HG03097 (cell line): Measurements from ENCODE around the gene SMPD2.

ENCODE experiments used
- ATAC-seq: cut with Tn5 transposase; IDR thresholded peaks from one replicate; pipeline ENCODE4 v1.9.1; 2021; ENCODE audit not compliant: unreplicated experiment, low FRiP score

SMPD2 gene, protein sequence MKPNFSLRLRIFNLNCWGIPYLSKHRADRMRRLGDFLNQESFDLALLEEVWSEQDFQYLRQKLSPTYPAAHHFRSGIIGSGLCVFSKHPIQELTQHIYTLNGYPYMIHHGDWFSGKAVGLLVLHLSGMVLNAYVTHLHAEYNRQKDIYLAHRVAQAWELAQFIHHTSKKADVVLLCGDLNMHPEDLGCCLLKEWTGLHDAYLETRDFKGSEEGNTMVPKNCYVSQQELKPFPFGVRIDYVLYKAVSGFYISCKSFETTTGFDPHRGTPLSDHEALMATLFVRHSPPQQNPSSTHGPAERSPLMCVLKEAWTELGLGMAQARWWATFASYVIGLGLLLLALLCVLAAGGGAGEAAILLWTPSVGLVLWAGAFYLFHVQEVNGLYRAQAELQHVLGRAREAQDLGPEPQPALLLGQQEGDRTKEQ

DNA sequence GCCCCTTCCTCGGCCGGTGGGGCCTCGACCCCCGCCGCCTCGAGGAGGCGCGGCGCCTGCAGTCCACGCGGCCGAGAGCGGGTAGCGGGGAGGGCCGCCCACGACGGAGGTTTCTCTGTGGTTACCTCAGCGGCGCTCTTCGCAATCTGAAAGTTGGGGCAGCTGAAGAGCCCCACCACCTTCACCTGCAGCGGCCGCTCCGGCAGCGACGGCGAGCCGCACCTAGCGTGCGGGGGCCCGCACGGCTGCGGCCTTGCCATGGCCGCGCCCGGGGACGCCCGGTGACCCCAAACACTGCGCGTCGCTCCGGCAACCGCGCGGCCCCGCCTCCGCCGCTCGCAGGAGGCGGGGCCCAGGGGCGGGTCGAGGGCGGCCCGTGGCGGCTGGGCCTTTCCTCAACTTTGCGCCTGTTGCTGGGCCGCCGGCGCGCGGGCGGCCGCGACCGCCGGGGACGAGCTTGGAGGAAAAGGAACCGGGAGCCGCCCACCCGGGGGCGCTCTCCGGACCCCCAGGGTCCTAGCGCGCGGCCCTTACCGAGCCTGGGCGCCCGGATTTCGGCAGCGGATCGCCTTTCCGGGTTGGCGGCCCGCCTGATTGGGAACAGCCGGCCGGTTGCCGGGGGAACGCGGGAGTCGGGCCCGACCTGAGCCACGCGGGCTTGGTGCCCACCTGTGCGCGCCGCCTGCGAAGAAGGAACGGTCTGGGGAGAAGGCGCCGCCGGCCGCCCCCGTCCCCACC, at the start of gene SMPD2, which contains the start of gene PPIL6:
Gene SMPD2 (plus strand): TSS at position 394 of the 738 bp plus-strand sequence. CDS start 398 bp downstream, outside the sequence.
Gene PPIL6 (minus strand): TSS at position 298 of the 738 bp plus-strand sequence. CDS start 38 bp downstream, at position 260.
- peak; percentile 88 for ATAC-seq

DNA sequence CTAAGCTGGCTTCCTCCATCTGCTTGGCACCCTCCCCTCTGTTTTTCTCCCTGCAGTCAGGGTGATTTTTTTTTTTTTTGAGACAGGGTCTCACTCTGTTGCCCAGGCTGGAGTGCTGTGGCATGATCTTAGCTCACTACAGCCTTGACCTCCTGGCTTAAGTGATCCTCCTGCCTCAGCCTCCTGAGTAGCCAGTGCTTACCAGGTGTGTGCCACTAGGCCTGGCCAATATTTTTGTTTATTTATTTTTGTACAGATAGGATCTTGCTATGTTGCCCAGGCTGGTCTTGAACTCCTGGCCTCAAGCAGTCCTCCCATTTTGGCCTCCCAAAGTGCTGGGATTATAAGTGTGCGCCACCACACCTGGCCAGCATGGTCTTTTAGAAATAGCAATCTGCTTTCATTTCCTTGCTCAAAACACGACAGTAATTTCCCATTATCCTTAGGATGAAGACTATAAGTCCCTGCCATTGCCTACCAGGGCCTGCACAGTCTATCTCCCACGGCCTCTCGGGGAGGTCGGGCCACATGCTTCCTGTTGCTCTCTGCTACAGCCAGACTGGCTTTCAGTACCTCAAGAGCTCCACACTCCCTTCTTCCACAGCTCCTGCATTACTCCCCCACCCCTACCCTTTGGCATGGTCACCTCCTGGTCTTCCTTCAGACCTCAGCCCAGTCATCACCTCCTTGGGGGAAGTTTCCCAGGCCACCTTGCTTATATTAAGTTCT, 47.2 kb upstream of the SMPD2 start:
- no peak for ATAC-seq

DNA sequence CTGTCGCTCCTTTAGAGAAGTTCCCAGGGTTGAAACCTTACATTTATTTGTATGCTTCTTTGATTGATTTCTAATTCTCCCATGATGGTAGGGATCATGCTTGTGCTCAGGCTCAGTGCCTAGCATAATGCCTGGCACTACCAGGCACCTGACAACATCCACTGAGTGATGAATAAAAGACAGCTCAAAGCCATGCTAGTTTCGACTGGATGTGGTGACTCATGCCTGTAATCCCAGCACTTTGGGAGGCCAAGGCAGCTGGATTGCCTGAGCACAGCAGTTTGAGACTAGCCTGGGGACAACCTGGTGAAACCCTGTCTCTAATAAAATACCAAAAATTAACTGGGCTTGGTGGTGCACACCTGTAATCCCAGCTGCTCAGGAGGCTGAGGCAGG, 46.6 kb upstream of the SMPD2 start:
- ATAC-seq = no peak

DNA sequence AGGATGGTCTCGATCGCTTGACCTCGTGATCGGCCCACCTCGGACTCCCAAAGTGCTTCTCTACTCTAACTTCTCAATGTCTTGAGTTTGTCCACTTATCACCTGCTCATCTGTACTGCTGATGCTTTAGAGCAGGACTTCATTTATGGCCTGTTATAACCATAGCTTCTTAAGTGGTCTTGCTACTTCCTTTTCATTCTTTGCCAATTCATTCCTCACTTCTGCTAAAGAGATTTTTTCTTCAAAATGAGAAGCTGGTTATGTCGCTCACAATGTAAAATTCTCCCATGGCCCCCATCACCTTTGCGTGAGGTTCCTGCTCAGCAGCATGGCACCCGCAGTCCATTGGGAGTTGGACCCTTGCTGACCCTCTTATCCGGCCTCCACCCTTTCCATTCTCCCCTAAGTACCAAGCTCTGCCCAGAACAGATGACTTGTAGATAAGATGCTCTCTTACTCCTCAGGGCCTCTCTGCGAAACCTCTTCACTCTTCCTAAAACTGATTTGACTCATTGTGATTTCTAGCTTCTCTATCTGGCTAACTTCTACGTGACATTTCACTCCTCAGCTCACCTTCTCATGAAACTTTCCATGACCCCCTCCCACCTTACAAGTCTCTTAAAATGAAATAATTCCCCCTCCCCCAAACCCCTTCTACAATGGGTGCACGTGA, 44.3 kb upstream of the SMPD2 start:
- ATAC-seq = no peak

DNA sequence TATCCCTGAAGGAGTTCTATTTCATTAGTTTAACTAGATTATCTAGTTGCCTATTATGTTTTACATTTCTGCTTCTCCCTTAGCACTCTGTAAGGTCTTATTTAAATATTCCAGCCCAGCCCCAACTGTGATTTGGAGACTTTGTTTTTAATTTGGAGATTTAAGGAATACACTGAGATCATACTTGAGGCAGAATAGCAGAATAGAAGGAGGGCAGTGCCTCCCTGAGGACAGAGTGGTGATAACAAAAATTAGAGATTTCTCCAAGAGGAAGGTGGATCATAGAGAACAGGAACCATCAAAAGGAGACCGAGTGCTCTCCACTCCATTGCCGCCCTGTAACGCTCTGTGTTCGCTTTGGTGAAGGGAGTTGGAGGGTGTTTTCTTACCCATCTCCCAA, 43.5 kb upstream of the SMPD2 start:
- ATAC-seq = no peak

DNA sequence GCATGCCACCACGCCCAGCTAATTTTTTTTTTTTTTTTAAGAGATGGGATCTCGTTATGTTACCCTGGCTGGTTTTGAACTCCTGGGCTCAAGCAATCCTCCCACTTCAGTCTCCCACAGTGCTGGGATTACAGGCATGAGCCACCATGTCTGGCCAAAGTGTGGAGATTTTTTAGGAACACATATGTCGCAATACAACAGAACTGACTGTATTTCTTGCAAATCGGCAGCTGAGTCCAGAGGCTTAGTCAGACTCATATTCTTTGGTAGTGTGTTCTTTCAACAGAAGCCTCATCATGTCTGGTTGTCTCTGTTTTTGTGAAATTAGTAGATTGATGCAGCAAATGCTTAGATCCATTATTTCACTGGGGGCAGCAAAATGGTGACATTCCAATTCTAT, 34.3 kb upstream of the SMPD2 start:
- ATAC-seq = no peak

DNA sequence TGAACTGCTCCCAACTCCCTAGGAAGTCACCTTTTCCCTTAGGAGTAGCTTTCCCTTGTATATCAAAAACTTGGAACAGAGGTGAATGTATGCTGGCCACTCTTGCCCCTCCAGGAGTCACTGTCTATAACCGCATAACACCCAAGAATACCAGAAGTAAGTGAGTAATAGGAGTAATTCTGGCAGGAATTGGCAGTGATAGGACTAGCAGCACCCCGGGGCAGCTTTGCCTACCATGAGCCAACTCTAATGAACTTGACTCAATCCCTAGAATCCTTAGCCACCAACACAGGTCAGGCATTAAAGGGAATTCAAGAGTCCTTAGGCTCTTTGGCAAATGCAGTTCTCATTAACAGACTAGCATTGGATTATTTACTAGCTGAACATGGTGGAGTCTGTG, 29.5 kb upstream of the SMPD2 start:
- ATAC-seq = no peak

DNA sequence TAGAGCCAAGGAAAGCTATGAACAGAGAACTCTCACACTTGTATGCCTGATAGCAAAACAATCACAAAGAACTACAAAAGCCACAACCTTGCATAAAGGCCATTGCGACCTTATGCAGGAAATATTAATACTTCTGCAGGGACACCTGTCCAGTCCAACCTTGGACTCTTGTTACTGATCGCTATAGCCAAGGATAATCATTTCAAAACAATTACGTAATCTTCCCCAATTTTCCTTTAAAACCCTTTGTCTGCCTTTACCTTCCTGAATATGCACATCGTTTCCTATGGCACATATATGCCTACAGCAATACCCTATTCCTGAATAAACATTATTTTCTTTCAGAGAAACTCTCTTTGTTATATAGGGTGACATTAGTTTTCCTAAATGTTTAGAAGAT, 22.9 kb upstream of the SMPD2 start:
- no peak for ATAC-seq

DNA sequence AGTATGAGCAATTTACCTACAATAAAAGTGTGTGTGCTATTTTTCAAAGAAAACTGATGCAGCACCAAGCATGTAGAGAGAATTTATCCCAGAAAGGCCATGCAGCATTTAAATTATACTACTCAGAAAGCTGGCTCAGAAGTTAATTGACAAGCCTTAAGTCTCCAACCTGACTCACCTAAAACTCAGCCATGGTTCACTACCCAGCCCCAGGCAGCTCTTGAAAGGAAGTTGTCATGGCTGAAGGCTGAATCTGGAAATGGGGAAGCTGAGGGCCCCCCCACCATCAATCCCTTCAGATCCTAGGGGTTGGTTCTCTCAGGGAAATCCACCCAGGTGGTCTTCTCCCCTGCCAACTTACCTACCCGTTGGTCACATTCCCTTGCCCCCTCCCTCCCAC, 19.8 kb upstream of the SMPD2 start:
- no peak for ATAC-seq

DNA sequence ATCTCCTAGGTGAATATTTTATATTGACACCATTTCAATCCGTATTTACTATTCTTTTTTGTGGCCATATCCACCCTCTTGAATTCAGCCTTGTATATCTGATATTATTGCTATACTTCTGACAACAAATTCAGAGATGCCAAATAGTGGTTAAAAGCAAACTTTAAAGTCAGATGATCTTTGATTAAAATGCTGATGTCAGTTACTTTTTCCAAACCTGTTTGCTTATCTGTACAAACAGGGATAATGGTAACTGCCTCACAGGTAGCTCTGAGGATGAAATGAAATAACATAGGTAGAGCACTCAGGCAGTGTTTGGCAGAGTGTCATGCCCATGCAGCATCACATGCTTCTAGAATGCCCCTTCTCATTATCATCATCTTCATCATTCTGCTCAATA, 19.3 kb upstream of the SMPD2 start:
- no peak for ATAC-seq

DNA sequence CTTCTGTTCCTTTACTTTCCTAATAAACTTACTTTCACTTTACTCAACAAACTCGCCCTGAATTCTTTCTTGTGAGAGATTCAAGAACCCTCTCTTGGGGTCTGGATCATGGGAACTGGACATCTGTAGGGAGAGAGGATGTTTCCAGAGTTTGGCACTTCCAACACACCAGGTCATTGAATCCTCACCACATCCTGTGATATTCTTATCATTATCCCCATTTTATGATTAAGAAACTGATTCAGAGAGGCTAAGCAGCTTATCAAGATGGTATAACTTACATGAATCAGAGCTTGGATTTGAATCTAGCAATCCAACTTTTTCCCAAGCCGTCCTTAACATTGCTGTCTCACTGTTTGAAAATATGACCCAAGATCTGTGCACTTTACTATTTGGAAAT, 15.6 kb upstream of the SMPD2 start:
- ATAC-seq = no peak

DNA sequence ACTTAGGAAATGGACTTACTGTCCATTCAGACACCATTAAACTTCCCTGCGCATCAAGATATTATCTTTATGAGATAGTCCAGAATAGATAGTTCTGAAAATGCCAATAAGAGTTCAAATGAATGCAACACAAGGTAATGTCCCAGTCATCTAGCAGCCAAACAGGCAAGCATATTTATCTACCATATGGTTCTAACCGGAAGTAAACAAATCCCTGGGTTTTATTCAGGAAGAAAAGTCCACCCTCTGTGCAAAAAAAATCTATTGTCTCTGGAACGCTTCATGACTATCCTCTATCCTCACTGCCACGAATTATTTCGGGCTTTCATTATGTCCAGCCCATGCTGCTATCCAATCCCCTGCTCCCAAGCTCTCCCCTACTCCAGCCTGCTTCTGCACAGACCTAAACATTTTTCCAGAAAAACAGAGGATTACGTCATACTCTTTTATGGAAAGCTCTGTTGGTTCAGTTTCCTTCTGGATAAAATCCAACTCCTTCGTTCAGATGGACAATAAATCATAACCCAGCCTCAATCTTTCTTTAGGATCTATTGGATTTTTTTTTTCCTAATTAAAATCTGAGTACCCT, 11.5 kb upstream of the SMPD2 start:
- no peak for ATAC-seq

DNA sequence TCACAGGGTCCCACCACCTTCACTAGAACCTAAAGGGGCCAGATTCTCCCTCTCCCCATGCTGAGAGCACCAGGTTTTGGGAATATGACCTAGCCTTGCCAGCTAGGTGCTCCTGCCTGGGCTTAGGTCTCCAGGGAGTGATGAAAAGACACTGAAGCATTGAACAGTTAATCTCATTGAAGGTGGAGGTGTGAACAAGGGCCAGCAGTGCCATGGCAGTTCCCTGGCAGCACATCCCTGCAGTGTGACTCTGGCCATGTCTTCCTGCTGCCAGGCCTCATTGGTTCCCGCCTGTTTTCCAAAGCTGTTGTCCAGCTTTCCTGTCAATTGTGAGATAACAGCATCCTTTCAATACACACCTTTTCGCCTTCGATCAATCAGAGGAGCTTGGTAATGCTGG, 11.0 kb upstream of the SMPD2 start:
- no peak for ATAC-seq

DNA sequence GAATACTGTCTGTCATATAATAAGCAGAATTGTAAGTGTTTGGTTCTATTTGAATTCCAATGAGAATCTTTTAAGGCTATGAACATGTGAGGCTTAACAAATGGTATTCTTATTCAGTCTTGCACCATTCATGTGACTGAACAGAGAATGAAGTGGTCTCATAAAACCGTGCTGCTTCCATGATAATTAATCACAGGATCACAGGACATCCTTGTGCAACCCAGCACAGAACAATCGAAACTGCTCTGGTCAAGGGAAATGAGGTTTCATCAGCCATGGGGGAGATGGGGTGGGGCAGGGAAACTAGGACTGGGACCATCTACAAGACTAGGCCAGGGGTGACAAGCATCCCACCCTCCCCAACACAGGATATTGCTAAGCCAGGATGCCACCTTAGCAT, 6.1 kb upstream of the SMPD2 start:
- ATAC-seq = no peak

DNA sequence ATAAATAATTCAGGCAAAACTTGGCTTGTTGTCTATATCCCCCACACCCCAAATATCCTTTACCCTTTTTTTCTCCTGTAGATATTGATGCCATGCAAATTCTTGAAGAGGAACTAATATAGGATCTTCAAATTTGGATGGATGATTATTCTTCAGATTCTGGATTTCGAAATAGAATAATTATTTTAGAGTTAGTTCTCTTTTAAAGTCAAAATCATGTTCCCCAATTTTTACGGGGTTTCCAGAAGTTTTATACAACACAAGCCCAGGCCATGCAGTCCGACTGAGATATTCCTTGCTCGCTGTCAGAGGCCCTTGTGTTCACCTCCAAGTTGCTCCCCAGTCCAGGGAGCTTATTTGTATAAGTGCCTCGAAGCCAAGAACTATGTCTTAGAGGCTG, 4.5 kb upstream of the SMPD2 start:
- no peak for ATAC-seq

DNA sequence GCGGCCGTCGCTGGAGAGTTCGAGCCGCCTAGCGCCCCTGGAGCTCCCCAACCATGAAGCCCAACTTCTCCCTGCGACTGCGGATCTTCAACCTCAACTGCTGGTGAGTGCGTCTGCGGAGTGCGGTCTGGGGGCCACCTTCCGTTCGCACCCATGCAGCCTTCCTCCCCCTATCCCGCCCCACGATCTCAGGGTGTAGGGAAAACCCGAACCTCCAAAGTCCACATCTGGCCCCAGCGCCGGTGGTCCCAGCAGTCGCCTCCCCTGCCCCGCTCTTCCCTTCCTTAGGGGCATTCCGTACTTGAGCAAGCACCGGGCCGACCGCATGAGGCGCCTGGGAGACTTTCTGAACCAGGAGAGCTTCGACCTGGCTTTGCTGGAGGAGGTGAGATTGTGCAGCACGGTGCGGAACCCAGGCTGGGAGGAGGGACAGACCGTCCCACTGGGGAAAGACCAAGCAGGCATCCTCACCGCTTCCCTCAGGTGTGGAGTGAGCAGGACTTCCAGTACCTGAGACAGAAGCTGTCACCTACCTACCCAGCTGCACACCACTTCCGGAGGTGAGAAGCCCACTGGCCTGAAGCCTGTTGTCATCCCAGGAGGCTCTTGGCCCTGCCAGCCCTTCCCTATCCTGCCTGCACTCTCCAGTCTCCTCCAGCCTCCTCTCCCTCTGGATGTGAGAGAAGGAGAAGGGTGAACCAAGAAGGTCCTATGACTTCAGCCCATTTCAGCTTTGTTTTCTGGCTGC, 719 bp downstream of the SMPD2 start:
- peak; percentile 3 for ATAC-seq

DNA sequence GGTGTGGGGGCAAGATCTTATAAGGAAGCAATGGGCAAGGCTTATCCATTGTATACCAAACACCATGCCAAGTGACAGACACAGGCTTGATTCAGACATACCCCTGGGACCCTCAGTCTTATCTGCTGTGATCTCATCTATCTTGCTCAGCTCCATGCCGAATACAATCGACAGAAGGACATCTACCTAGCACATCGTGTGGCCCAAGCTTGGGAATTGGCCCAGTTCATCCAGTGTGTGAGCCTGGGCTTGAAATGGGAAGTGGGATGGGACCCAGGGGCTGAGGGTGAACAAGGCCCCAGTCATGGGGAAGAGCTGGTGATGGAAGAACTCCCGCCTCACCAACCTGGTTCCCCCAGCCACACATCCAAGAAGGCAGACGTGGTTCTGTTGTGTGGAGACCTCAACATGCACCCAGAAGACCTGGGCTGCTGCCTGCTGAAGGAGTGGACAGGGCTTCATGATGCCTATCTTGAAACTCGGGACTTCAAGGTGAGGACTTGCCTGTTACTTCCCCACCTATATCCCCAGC, 1.9 kb downstream of the SMPD2 start:
- ATAC-seq = no peak

DNA sequence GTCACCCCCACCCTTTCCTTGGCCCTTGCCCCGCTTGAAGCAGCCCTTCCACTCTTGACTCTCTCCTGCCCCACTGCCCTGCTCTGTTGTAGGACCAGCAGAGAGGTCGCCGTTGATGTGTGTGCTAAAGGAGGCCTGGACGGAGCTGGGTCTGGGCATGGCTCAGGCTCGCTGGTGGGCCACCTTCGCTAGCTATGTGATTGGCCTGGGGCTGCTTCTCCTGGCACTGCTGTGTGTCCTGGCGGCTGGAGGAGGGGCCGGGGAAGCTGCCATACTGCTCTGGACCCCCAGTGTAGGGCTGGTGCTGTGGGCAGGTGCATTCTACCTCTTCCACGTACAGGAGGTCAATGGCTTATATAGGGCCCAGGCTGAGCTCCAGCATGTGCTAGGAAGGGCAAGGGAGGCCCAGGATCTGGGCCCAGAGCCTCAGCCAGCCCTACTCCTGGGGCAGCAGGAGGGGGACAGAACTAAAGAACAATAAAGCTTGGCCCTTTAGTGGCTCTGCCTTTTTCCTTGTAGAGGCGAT, 3.0 kb downstream of the SMPD2 start:
- ATAC-seq = no peak

DNA sequence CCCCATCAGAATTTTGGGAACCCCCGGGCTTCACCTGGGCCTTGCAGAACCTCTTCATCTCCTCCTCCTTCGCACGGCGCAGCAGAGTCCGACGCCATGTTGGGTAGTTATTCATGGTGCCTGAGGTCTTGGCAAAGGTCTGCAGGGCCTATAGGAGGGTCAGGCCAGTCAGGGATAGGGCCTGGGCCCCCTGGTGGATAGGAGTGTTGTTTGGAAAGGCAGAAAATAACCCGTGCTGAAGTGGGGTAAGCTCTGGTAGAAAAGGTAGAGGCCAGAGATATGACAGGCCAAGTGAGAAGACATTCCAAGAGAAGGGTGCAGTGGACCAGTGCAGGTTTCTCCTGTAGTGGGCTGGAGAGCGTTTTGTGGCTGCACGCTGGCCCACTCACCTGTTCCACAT, 4.9 kb downstream of the SMPD2 start:
- no peak for ATAC-seq
